Measurements from ENCODE around the gene AKAP7. TPM values are rescaled to one million over a fixed set of nuclear protein-coding genes. Genes with fewer than 3 reads are reported as not detected.

AKAP7 gene
- polyA plus RNA-seq, 1 of the 3 experiments (the other 2 are of a cell fraction) = 0.58 TPM

DNA sequence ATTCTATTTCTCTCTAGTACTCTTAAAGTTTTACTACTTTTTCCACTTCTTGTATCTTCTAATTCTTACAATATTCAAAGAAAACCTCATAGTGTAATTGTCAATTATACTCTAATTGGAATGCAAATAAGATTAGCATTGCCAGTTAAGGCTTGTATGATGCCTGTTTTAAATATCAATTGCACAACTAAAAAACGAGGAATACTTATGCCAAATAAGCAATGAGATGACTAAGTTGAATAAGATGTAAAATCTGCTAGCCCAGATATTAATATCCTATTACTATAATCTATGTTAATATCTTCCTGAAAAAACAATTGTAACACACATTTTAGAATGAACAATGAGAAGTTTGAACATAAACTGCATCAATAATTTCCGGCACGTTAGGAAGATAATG lies 13.3 kb upstream of the AKAP7 start:
- TF ChIP-seq POLR2AphosphoS5 (IDR thresholded peaks at IDR 0.05; ENCODE audit: low read depth, low read length) (no peak), EZH2phosphoT487 (IDR thresholded peaks at IDR 0.05; ENCODE audit: borderline replicate concordance, low read depth) (no peak), YY1 (IDR thresholded peaks at IDR 0.05; ENCODE audit: low read depth) (no peak), SIN3A (IDR thresholded peaks at IDR 0.05; ENCODE audit: borderline replicate concordance, low read depth, low read length) (no peak), GABPA (IDR thresholded peaks at IDR 0.05; ENCODE audit: low read depth) (no peak), RAD21 (IDR thresholded peaks at IDR 0.05; ENCODE audit: low read length) (no peak), TEAD4 (IDR thresholded peaks at IDR 0.05; ENCODE audit: borderline replicate concordance, insufficient read depth) (no peak), MXI1 (IDR thresholded peaks at IDR 0.05; ENCODE audit: low read depth, low read length) (no peak), FOXJ3 (CRISPR knock-in tag; IDR thresholded peaks at IDR 0.05) (no peak)
- TF ChIP-seq, protein P1, sequence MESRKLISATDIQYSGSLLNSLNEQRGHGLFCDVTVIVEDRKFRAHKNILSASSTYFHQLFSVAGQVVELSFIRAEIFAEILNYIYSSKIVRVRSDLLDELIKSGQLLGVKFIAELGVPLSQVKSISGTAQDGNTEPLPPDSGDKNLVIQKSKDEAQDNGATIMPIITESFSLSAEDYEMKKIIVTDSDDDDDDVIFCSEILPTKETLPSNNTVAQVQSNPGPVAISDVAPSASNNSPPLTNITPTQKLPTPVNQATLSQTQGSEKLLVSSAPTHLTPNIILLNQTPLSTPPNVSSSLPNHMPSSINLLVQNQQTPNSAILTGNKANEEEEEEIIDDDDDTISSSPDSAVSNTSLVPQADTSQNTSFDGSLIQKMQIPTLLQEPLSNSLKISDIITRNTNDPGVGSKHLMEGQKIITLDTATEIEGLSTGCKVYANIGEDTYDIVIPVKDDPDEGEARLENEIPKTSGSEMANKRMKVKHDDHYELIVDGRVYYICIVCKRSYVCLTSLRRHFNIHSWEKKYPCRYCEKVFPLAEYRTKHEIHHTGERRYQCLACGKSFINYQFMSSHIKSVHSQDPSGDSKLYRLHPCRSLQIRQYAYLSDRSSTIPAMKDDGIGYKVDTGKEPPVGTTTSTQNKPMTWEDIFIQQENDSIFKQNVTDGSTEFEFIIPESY (IDR thresholded peaks at IDR 0.05; ENCODE audit: borderline replicate concordance, low read depth) = no peak
- no peak overlapping the region for H3K4me3 ChIP-seq (ENCODE audit: low read depth in 2 of 2, low read length in 1 of 2)
- H4K20me1 ChIP-seq (ENCODE audit: insufficient read depth) = no peaks in the 10 kb centered on the region
- no peak overlapping the region for H2AFZ ChIP-seq (ENCODE audit: low read depth)
- no peaks in the 10 kb centered on the region; the same call in 1 of the 2 replicates for H3K27me3 ChIP-seq (ENCODE audit: insufficient read depth)
- DNase-seq = no peak
- H3K36me3 ChIP-seq (replicated peaks in 1 of 2; ENCODE audit: control insufficient read depth in 1 of 2, insufficient read depth in 2 of 2, low read length in 1 of 2) = no peaks in the 10 kb centered on the region
- H3K27ac ChIP-seq (ENCODE audit: low read depth in 2 of 2, low read length in 1 of 2) = no peak overlapping the region
- ChIA-PET POLR2A (no interaction called here), CTCF (no interaction called here)
- no peaks in the 10 kb centered on the region for H3K79me2 ChIP-seq (ENCODE audit: insufficient read depth)
- 24% methylated on average over 3 of the region's 3 CpGs for WGBS (ENCODE audit: low lambda C conversion rate)
- no peak overlapping the region for H3K4me2 ChIP-seq
- H3K9ac ChIP-seq = no peak overlapping the region
- H3K4me1 ChIP-seq (ENCODE audit: control insufficient read depth in 1 of 2, insufficient read depth in 2 of 2, low read depth in 1 of 2, low read length in 1 of 2) = peaks cover 0 to 7% of the 10 kb centered on the region in 2 experiments; a peak in 1 of 4 replicates
- H3K9me2 ChIP-seq = no peaks in the 10 kb centered on the region
- no peaks in the 10 kb centered on the region for H3F3A ChIP-seq (replicated peaks; ENCODE audit: insufficient read depth)
- no peaks in the 10 kb centered on the region for H3K9me3 ChIP-seq

DNA sequence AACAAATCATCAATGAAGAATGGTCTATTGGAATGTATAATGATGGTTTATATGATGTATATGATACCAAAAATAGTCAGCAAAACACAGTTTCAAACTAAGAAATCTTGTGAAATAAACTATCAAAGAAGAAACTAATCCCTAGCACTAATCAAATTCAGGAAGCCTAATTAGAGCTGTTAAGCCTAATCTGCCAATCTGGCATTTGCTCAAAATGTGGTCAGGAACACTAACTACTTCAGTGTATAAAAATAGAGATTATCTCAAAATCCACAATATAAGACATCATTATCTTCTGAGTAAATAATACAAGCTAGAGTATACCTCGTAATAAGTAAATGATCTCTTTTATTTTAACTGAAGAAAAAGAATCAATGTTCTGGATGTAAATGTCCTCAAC lies 12.8 kb upstream of the AKAP7 start:
- H3K36me3 ChIP-seq (replicated peaks in 1 of 2; ENCODE audit: control insufficient read depth in 1 of 2, insufficient read depth in 2 of 2, low read length in 1 of 2) = no peaks in the 10 kb centered on the region
- no peaks in the 10 kb centered on the region for H3K79me2 ChIP-seq (ENCODE audit: insufficient read depth)
- no peaks in the 10 kb centered on the region for H3K9me2 ChIP-seq
- DNase-seq = no peak
- H3K9ac ChIP-seq = no peak overlapping the region
- POLR2A ChIA-PET = no interaction called here
- H2AFZ ChIP-seq (ENCODE audit: low read depth) = no peak overlapping the region
- H3K27ac ChIP-seq (ENCODE audit: low read depth in 2 of 2, low read length in 1 of 2) = no peak overlapping the region
- H3F3A ChIP-seq (replicated peaks; ENCODE audit: insufficient read depth) = no peaks in the 10 kb centered on the region
- no peak overlapping the region for H3K4me2 ChIP-seq
- H3K9me3 ChIP-seq = no peaks in the 10 kb centered on the region
- no peak overlapping the region for H3K4me3 ChIP-seq (ENCODE audit: low read depth in 2 of 2, low read length in 1 of 2)
- 23% methylated on average over 1 of the region's 1 CpG for WGBS (ENCODE audit: low lambda C conversion rate)
- CTCF ChIA-PET = no interaction called here
- peaks cover 0 to 7% of the 10 kb centered on the region in 2 experiments; a peak in 1 of 4 replicates for H3K4me1 ChIP-seq (ENCODE audit: control insufficient read depth in 1 of 2, insufficient read depth in 2 of 2, low read depth in 1 of 2, low read length in 1 of 2)
- TF ChIP-seq RAD21 (IDR thresholded peaks at IDR 0.05; ENCODE audit: low read length) (no peak), GABPA (IDR thresholded peaks at IDR 0.05; ENCODE audit: low read depth) (no peak), RXRA (IDR thresholded peaks at IDR 0.05; ENCODE audit: borderline replicate concordance, low read depth) (no peak), POLR2AphosphoS5 (IDR thresholded peaks at IDR 0.05; ENCODE audit: low read depth, low read length) (no peak)
- TF ChIP-seq, protein P2, sequence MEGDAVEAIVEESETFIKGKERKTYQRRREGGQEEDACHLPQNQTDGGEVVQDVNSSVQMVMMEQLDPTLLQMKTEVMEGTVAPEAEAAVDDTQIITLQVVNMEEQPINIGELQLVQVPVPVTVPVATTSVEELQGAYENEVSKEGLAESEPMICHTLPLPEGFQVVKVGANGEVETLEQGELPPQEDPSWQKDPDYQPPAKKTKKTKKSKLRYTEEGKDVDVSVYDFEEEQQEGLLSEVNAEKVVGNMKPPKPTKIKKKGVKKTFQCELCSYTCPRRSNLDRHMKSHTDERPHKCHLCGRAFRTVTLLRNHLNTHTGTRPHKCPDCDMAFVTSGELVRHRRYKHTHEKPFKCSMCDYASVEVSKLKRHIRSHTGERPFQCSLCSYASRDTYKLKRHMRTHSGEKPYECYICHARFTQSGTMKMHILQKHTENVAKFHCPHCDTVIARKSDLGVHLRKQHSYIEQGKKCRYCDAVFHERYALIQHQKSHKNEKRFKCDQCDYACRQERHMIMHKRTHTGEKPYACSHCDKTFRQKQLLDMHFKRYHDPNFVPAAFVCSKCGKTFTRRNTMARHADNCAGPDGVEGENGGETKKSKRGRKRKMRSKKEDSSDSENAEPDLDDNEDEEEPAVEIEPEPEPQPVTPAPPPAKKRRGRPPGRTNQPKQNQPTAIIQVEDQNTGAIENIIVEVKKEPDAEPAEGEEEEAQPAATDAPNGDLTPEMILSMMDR (IDR thresholded peaks at IDR 0.05) = no peak
- TF ChIP-seq, protein P3, sequence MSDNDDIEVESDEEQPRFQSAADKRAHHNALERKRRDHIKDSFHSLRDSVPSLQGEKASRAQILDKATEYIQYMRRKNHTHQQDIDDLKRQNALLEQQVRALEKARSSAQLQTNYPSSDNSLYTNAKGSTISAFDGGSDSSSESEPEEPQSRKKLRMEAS (IDR thresholded peaks at IDR 0.05; ENCODE audit: low read depth) = no peak
- TF ChIP-seq, protein P4, sequence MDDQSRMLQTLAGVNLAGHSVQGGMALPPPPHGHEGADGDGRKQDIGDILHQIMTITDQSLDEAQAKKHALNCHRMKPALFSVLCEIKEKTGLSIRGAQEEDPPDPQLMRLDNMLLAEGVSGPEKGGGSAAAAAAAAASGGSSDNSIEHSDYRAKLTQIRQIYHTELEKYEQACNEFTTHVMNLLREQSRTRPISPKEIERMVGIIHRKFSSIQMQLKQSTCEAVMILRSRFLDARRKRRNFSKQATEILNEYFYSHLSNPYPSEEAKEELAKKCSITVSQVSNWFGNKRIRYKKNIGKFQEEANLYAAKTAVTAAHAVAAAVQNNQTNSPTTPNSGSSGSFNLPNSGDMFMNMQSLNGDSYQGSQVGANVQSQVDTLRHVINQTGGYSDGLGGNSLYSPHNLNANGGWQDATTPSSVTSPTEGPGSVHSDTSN (IDR thresholded peaks at IDR 0.05) = no peak
- TF ChIP-seq, protein P5, sequence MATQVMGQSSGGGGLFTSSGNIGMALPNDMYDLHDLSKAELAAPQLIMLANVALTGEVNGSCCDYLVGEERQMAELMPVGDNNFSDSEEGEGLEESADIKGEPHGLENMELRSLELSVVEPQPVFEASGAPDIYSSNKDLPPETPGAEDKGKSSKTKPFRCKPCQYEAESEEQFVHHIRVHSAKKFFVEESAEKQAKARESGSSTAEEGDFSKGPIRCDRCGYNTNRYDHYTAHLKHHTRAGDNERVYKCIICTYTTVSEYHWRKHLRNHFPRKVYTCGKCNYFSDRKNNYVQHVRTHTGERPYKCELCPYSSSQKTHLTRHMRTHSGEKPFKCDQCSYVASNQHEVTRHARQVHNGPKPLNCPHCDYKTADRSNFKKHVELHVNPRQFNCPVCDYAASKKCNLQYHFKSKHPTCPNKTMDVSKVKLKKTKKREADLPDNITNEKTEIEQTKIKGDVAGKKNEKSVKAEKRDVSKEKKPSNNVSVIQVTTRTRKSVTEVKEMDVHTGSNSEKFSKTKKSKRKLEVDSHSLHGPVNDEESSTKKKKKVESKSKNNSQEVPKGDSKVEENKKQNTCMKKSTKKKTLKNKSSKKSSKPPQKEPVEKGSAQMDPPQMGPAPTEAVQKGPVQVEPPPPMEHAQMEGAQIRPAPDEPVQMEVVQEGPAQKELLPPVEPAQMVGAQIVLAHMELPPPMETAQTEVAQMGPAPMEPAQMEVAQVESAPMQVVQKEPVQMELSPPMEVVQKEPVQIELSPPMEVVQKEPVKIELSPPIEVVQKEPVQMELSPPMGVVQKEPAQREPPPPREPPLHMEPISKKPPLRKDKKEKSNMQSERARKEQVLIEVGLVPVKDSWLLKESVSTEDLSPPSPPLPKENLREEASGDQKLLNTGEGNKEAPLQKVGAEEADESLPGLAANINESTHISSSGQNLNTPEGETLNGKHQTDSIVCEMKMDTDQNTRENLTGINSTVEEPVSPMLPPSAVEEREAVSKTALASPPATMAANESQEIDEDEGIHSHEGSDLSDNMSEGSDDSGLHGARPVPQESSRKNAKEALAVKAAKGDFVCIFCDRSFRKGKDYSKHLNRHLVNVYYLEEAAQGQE (IDR thresholded peaks at IDR 0.05; ENCODE audit: low read depth, low read length) = no peak
- H4K20me1 ChIP-seq (ENCODE audit: insufficient read depth) = no peaks in the 10 kb centered on the region
- no peaks in the 10 kb centered on the region; the same call in 1 of the 2 replicates for H3K27me3 ChIP-seq (ENCODE audit: insufficient read depth)
